Dermis blood vessel endothelial cell (primary cell): ENCODE data around the gene PTPRCAP. TPM values are rescaled to one million over a fixed set of nuclear protein-coding genes. Genes with fewer than 3 reads are reported as not detected.

ENCODE experiments used
- DNase-seq: peaks from one replicate; pipeline ENCODE4 v3.0.0; 2010
- total RNA-seq: library from RNA; depleted of rRNA; stranded (reverse); fragments of >200 nt; gene quantifications from 2 replicates; pipeline ENCODE4 v1.2.3, GENCODE V29; 2014

PTPRCAP gene
- total RNA-seq, 1 donor from 2014 or later, result 2.2 TPM

GRCh38 chr11:67395555-67396258, 41.8 kb downstream of the PTPRCAP start:
- no peak for DNase-seq

- no peak for DNase-seq
Measured at GRCh38 chr11:67393990-67394389, 43.5 kb downstream of the PTPRCAP start.

- no peak for DNase-seq
Measured at GRCh38 chr11:67393437-67393836, 44.0 kb downstream of the PTPRCAP start.

GRCh38 chr11:67392183-67392715, 45.2 kb downstream of the PTPRCAP start:
- peak; percentile 35 for DNase-seq

GRCh38 chr11:67391304-67392182, 45.9 kb downstream of the PTPRCAP start, which contains the start of gene RAD9A:
TSS of gene RAD9A (plus strand) at chr11:67391986. CDS start at chr11:67392045, 59 bp downstream.
- peak; percentile 97 for DNase-seq

- no peak for DNase-seq
Measured at GRCh38 chr11:67390947-67391303, 46.6 kb downstream of the PTPRCAP start.

GRCh38 chr11:67389477-67389876, 48.0 kb downstream of the PTPRCAP start:
- DNase-seq, result peak; percentile 69

- DNase-seq, result no peak
Measured at GRCh38 chr11:67387518-67387917, 50.0 kb downstream of the PTPRCAP start.

GRCh38 chr11:67387069-67387468, 50.4 kb downstream of the PTPRCAP start:
- DNase-seq, result no peak

Other genes with a start within 250 kb of the PTPRCAP start
- gene GRK2, start 171.2 kb downstream of the PTPRCAP start, total RNA-seq, result 40.0 and 56.8 TPM in 2 replicates
- gene ANKRD13D, start 148.4 kb downstream of the PTPRCAP start, total RNA-seq, result 29.1 and 32.3 TPM in 2 replicates
- 15.6 and 19.7 TPM in 2 replicates for gene SSH3, start 134.2 kb downstream of the PTPRCAP start, total RNA-seq
- gene POLD4, start 84.1 kb downstream of the PTPRCAP start, total RNA-seq, result 41.8 and 54.1 TPM in 2 replicates
- 2.0 and 3.0 TPM in 2 replicates for gene CLCF1, start 64.1 kb downstream of the PTPRCAP start, total RNA-seq
- 5.2 and 5.6 TPM in 2 replicates for gene RAD9A, start 45.7 kb downstream of the PTPRCAP start, total RNA-seq
- gene PPP1CA, start 35.8 kb downstream of the PTPRCAP start, total RNA-seq, result 297 and 318 TPM in 2 replicates
- gene TBC1D10C, start 33.6 kb downstream of the PTPRCAP start, total RNA-seq, result 0.34 and 0.42 TPM in 2 replicates
- 0.17 and 0.23 TPM in 2 replicates for gene CARNS1, start 22.0 kb downstream of the PTPRCAP start, total RNA-seq
- gene RPS6KB2, start 9.2 kb downstream of the PTPRCAP start, total RNA-seq, result 34.9 and 44.9 TPM in 2 replicates
- 213 and 279 TPM in 2 replicates for gene CORO1B, start 5.8 kb upstream of the PTPRCAP start, total RNA-seq
- gene GPR152, start 15.0 kb upstream of the PTPRCAP start, total RNA-seq, result under 0.01 TPM in 1 of 2 replicates, not detected in the other
- 1.0 and 4.9 TPM in 2 replicates for gene CABP4, start 17.7 kb upstream of the PTPRCAP start, total RNA-seq
- gene TMEM134, start 31.6 kb upstream of the PTPRCAP start, total RNA-seq, result 30.6 and 40.9 TPM in 2 replicates
- 81.0 and 124 TPM in 2 replicates for gene AIP, start 45.3 kb upstream of the PTPRCAP start, total RNA-seq
- 4.8 and 10.7 TPM in 2 replicates for gene PITPNM1, start 67.7 kb upstream of the PTPRCAP start, total RNA-seq
- gene CDK2AP2, start 70.5 kb upstream of the PTPRCAP start, total RNA-seq, result 25.2 and 42.2 TPM in 2 replicates
- gene CABP2, start 85.8 kb upstream of the PTPRCAP start, total RNA-seq, result not detected in 2 replicates
- 833 and 1,138 TPM in 2 replicates for gene GSTP1, start 146.1 kb upstream of the PTPRCAP start, total RNA-seq
- 166 and 175 TPM in 2 replicates for gene NDUFV1, start 169.3 kb upstream of the PTPRCAP start, total RNA-seq
- 10.7 and 13.0 TPM in 2 replicates for gene NUDT8, start 192.3 kb upstream of the PTPRCAP start, total RNA-seq
- not detected in 2 replicates for gene TBX10, start 202.1 kb upstream of the PTPRCAP start, total RNA-seq
- gene ACY3, start 213.0 kb upstream of the PTPRCAP start, total RNA-seq, result not detected in 2 replicates
- gene ALDH3B2, start 236.9 kb upstream of the PTPRCAP start, total RNA-seq, result not detected in 2 replicates